A673 (cell line): Measurements from ENCODE around the gene DNAJC16. TPM values are rescaled to one million over a fixed set of nuclear protein-coding genes. Genes with fewer than 3 reads are reported as not detected.

Source experiments
- BruUV-seq: library from RNA; stranded (reverse); fragments of 400-500 nt; replicated peaks from 2 replicates; lab custom pipeline; 2021; lab: Mats Ljungman, UMichigan
- CTCF ChIA-PET: fragments of 300-600 bp; sonication (Branson Sonifier 250); formaldehyde crosslinking; loops from one replicate; lab custom pipeline; 2022; ENCODE audit warnings: antibody characterized with exemption; lab: Charles Lee
- POLR2A ChIA-PET: fragments of 300-600 bp; sonication (Branson Sonifier 250); formaldehyde crosslinking; loops from one replicate; lab custom pipeline; 2022; ENCODE audit warnings: antibody characterized with exemption; ENCODE audit not compliant: low non-redundant PET; lab: Charles Lee
- DNase-seq: peaks from one replicate; pipeline ENCODE4 v3.0.0-alpha.2; 2015; ENCODE audit warnings: low spot score
- H3K27ac ChIP-seq: fragments of 200-600 bp; sonication (generic); 2 replicates; pipeline ENCODE4 v1.5.1; 2016; ENCODE audit warnings: mixed run types, low read depth, mild to moderate bottlenecking, mixed read lengths, antibody characterized with exemption, low read length; ENCODE audit not compliant: poor library complexity, severe bottlenecking
- H3K27me3 ChIP-seq: fragments of 200-600 bp; sonication (generic); replicated peaks from 2 replicates; pipeline ENCODE4 v1.6.1; 2017; ENCODE audit warnings: mixed run types, low read depth, mild to moderate bottlenecking, mixed read lengths, antibody characterized with exemption, low read length; ENCODE audit not compliant: insufficient read depth, poor library complexity
- H3K36me3 ChIP-seq: fragments of 200-600 bp; sonication (generic); 2 replicates; pipeline ENCODE4 v1.6.1; 2016; ENCODE audit warnings: mixed run types, mild to moderate bottlenecking, mixed read lengths, antibody characterized with exemption, low read length; ENCODE audit not compliant: insufficient read depth, poor library complexity, severe bottlenecking
- H3K4me1 ChIP-seq: fragments of 200-600 bp; sonication (generic); 2 replicates; pipeline ENCODE4 v1.6.1; 2017; ENCODE audit warnings: mixed run types, mild to moderate bottlenecking, mixed read lengths, antibody characterized with exemption, low read length; ENCODE audit not compliant: insufficient read depth, poor library complexity, severe bottlenecking
- H3K4me3 ChIP-seq: fragments of 200-600 bp; sonication (generic); 2 replicates; pipeline ENCODE4 v1.5.1; 2016; ENCODE audit warnings: low read depth, mixed run types, mild to moderate bottlenecking, mixed read lengths, low read length; ENCODE audit not compliant: poor library complexity, severe bottlenecking
- H3K9me3 ChIP-seq: fragments of 200-600 bp; sonication (generic); 2 replicates; pipeline ENCODE4 v1.6.1; 2016; ENCODE audit warnings: mixed run types, low read depth, mild to moderate bottlenecking, mixed read lengths, antibody characterized with exemption, low read length; ENCODE audit not compliant: poor library complexity, severe bottlenecking
- EZH2 ChIP-seq: fragments of 200-600 bp; sonication (generic); IDR thresholded peaks from 2 replicates; pipeline ENCODE4 v1.6.1; 2017; ENCODE audit warnings: borderline replicate concordance, low read depth, mild to moderate bottlenecking, mixed read lengths, antibody characterized with exemption, low read length; ENCODE audit not compliant: poor library complexity, severe bottlenecking
- intact Hi-C: fragments of 100-400 bp; cut with micrococcal nuclease; formaldehyde crosslinking; loops from one replicate; pipeline ENCODE4 v1.10.0; 2022; ENCODE audit not compliant: unreplicated experiment
- total RNA-seq: library from RNA; stranded (reverse); gene quantifications from 2 replicates; pipeline ENCODE4 v1.2.3, GENCODE V29; 2021
- TF ChIP-seq, protein P1 (sequence below): fragments of 300-800, 200-600 bp; sonication (generic); conservative IDR thresholded peaks from 2 replicates; pipeline ENCODE4 v1.5.1; 2017; ENCODE audit warnings: low read depth, mild to moderate bottlenecking, antibody characterized with exemption, low read length, moderate library complexity, mixed read lengths

Gene DNAJC16
- total RNA-seq, 1 experiment from 2014 or later, result 17.1 TPM

DNA sequence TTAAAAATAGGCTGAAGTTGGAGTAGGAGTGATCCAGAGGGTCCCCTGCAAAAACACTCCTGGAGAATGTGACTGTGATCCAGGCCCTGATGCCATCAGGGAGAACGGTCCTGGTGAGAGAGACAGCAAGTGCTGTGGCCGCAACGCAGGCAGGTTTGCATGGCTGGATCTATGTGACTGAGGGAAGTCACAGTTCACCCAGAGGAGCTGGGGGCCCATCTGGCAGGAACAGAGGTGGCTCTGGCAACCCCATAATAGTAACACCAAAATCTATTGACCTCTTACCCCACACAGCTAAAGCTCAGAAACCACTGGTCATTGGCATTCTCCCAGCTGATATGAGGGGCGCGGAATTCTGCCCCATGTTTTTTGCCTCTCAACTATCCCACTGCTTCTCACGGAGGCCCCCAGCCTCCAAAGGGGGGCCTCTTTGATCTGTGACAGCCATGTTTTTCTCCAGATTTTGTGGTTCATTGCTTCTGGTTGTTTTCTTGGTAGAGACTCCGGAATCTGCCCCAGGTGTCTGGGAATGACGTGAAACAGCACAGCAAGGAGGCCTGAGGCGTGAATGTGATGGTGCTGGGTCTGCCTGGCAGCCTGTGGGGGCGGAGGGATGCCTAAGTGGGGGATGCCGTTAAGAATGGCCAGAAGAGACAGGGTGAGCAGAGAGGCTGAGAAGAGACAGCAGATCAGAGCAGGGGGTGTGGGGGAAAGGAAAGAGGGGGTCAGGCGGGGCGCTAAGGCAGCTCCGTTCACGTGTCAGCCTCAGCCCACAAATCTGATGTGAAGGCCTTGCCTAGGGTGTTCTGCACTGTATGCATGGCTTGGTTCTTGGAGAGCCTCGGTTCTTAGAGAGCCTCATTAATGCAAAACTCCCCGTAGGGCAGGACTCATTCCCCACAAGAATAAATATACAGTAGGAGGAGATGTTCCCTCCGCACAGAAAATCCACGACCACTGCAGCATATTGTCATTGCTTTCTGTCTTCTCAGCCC is 26.2 kb upstream of the DNAJC16 start:
- intact Hi-C loops, result loop anchor here (5.0 kb wide), 1 partner anchor 178 kb away; no protein-coding TSS in a partner anchor
- no TSS peak for BruUV-seq
- Histone ChIP-seq H3K4me3 (no peak overlapping the region), H3K27me3 (no peaks in the 10 kb centered on the region), H3K4me1 (no peaks in the 10 kb centered on the region), H3K36me3 (no peaks in the 10 kb centered on the region), H3K27ac (no peak overlapping the region), H3K9me3 (no peaks in the 10 kb centered on the region)
- ChIA-PET POLR2A (no interaction called here), CTCF (interaction anchor here (0.5 to 0.6 kb wide), 2 partner anchors 9 to 57 kb away, joined by 4 to 8 read pairs; no protein-coding TSS in a partner anchor)
- no peak for DNase-seq
- no peak for TF ChIP-seq EZH2
- TF ChIP-seq, protein P1, sequence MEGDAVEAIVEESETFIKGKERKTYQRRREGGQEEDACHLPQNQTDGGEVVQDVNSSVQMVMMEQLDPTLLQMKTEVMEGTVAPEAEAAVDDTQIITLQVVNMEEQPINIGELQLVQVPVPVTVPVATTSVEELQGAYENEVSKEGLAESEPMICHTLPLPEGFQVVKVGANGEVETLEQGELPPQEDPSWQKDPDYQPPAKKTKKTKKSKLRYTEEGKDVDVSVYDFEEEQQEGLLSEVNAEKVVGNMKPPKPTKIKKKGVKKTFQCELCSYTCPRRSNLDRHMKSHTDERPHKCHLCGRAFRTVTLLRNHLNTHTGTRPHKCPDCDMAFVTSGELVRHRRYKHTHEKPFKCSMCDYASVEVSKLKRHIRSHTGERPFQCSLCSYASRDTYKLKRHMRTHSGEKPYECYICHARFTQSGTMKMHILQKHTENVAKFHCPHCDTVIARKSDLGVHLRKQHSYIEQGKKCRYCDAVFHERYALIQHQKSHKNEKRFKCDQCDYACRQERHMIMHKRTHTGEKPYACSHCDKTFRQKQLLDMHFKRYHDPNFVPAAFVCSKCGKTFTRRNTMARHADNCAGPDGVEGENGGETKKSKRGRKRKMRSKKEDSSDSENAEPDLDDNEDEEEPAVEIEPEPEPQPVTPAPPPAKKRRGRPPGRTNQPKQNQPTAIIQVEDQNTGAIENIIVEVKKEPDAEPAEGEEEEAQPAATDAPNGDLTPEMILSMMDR, result no peak

DNA sequence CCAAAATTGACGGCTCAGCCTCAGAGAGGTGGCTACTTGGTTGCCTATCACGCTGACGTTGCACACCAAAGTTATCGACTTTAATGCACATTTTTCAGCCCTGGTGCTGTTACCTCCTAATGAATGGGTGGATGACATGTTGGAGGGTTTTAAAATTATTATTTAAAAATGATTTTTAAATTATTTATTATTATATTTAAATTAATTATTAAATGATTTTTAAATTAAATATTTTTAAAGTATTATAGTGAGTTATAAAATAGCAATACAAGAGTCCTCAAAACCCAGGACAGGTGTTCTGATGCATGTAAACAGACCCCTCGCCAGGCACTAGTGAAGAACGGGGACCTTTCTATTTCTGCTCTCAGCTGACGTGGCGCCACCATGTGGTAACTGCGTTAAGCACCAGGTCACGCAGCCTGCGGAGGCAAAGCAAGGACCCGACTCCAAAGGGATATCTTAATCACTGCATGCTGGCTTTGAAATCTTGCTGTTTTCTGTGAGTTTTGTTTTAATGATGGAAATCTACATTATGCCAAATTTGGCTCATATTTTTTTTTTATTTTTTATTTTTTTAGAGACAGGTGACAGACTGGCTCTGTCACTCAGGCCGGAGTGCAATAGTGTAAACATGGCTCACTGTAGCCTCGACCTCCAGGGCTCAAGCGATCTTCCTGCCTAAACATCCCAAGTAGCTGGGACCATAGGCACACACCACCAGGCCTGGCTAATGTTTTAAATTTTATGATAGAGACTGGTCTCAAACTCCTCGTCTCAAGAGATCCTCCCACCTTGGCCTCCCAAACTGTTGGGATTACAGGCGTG is 25.2 kb upstream of the DNAJC16 start:
- no peaks in the 10 kb centered on the region for H3K4me1 ChIP-seq
- no TSS peak for BruUV-seq
- POLR2A ChIA-PET, result no interaction called here
- H3K27me3 ChIP-seq, result no peaks in the 10 kb centered on the region
- intact Hi-C loops, result loop anchor here (5.0 kb wide), 1 partner anchor 179 kb away; no protein-coding TSS in a partner anchor
- H3K4me3 ChIP-seq, result no peak overlapping the region
- peak; percentile 73 for DNase-seq
- CTCF ChIA-PET, result no interaction called here
- TF ChIP-seq, protein P1, result peak; percentile 89
- no peak for TF ChIP-seq EZH2
- no peaks in the 10 kb centered on the region for H3K9me3 ChIP-seq
- H3K36me3 ChIP-seq, result no peaks in the 10 kb centered on the region
- H3K27ac ChIP-seq, result no peak overlapping the region

DNA sequence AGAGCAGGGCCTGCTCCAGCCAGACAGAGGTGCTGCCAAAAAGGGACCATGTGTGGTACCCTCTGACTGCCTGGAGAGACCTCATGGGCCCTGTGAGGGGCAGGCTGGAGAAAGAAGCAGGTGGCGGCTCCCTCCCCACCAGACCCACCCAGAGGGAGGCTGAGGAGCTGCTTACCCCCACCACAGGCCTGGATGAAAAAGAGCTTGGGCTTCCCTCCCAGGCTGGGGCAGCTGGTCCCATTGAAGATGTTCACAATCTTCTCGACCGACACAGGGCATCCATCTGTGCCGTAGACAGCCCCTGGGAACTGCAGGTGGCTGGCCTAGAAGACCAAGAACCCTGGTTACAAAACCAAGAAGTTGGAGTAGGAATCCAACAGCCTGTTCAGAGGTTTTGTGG is 22.2 kb upstream of the DNAJC16 start:
- Histone ChIP-seq H3K4me3 (no peak overlapping the region), H3K27me3 (no peaks in the 10 kb centered on the region), H3K9me3 (no peaks in the 10 kb centered on the region), H3K36me3 (no peaks in the 10 kb centered on the region), H3K4me1 (no peaks in the 10 kb centered on the region), H3K27ac (no peak overlapping the region)
- POLR2A ChIA-PET, result no interaction called here
- intact Hi-C loops, result loop anchor here (5.0 kb wide), 1 partner anchor 182 kb away; no protein-coding TSS in a partner anchor
- CTCF ChIA-PET, result no interaction called here
- DNase-seq, result no peak
- TF ChIP-seq, protein P1, result no peak
- TF ChIP-seq EZH2, result no peak
- BruUV-seq, result no TSS peak
